ENCODE results near the gene HS3ST5. TPM values are rescaled to one million over a fixed set of nuclear protein-coding genes. Genes with fewer than 3 reads are reported as not detected.

The HS3ST5 gene
- polyA plus RNA-seq, 3 donors: not detected

GRCh38 chr6:114187563-114187962 is 155.3 kb downstream of the HS3ST5 start:
- Histone ChIP-seq H4K20me1 (ENCODE audit: insufficient read depth, low read length) (no peaks in the 10 kb centered on the region), H3K4me2 (replicated peaks; ENCODE audit: extremely low read depth, low read length, poor library complexity, severe bottlenecking) (no peak overlapping the region), H2AFZ (ENCODE audit: insufficient read depth, low read depth, low read length, poor library complexity, severe bottlenecking) (no peak overlapping the region), H3K9ac (ENCODE audit: insufficient read depth, low read length, poor library complexity, severe bottlenecking) (no peak overlapping the region), H3K9me3 (replicated peaks in 1 of 2; ENCODE audit: control insufficient read depth in 1 of 2, insufficient read depth in 1 of 2, low read length in 2 of 2) (no peaks in the 10 kb centered on the region), H3K27ac (ENCODE audit: low read depth in 1 of 2, low read length in 2 of 2) (no peak overlapping the region), H3K36me3 (replicated peaks in 1 of 2; ENCODE audit: control insufficient read depth in 1 of 2, insufficient read depth in 2 of 2, low read length in 2 of 2) (no peaks in the 10 kb centered on the region), H3K4me1 (ENCODE audit: control insufficient read depth in 1 of 2, insufficient read depth in 2 of 2, low read length in 2 of 2) (no peaks in the 10 kb centered on the region), H3K27me3 (ENCODE audit: control insufficient read depth in 2 of 2, insufficient read depth in 2 of 2, low read length in 2 of 2) (no peaks in the 10 kb centered on the region), H3K4me3 (replicated peaks in 1 of 3; ENCODE audit: low read depth in 2 of 3, low read length in 3 of 3) (no peak overlapping the region), H3K79me2 (ENCODE audit: insufficient read depth, low read length) (no peaks in the 10 kb centered on the region)
- no peaks in the 10 kb centered on the region for H3K4me1 Mint-ChIP-seq
- no peak overlapping the region for H3K27ac Mint-ChIP-seq
- H3K36me3 Mint-ChIP-seq: no peaks in the 10 kb centered on the region
- intact Hi-C loops (cut with micrococcal nuclease): no loop called here
- no CpG with 5 or more reads among the region's 4 CpGs for WGBS (ENCODE audit: insufficient coverage)
- H3K27me3 Mint-ChIP-seq (ENCODE audit: low read depth in 3 of 3): no peaks in the 10 kb centered on the region
- H3K9me3 Mint-ChIP-seq: peaks cover 0 to 4% (median 0%) of the 10 kb centered on the region in 7 donors
- TF ChIP-seq CTCF (IDR thresholded peaks at IDR 0.05): no peak
- DNase-seq: no peak
- H3K4me3 Mint-ChIP-seq: no peak overlapping the region

- no peaks in the 10 kb centered on the region for H3K4me1 ChIP-seq (ENCODE audit: control insufficient read depth in 1 of 2, insufficient read depth in 2 of 2, low read length in 2 of 2)
- H3K27ac Mint-ChIP-seq: no peak overlapping the region
- TF ChIP-seq CTCF (IDR thresholded peaks at IDR 0.05): no peak
- no peak overlapping the region for H3K4me2 ChIP-seq (replicated peaks; ENCODE audit: extremely low read depth, low read length, poor library complexity, severe bottlenecking)
- no peaks in the 10 kb centered on the region for H3K4me1 Mint-ChIP-seq
- intact Hi-C loops (cut with micrococcal nuclease): no loop called here
- H3K9me3 ChIP-seq (replicated peaks in 1 of 2; ENCODE audit: control insufficient read depth in 1 of 2, insufficient read depth in 1 of 2, low read length in 2 of 2): no peaks in the 10 kb centered on the region
- no peaks in the 10 kb centered on the region for H4K20me1 ChIP-seq (ENCODE audit: insufficient read depth, low read length)
- H3K9ac ChIP-seq (ENCODE audit: insufficient read depth, low read length, poor library complexity, severe bottlenecking): no peak overlapping the region
- peaks cover 0 to 2% (median 0%) of the 10 kb centered on the region in 3 donors for H3K27me3 Mint-ChIP-seq (ENCODE audit: low read depth in 3 of 3)
- no peak for DNase-seq
- no peaks in the 10 kb centered on the region for H3K36me3 ChIP-seq (replicated peaks in 1 of 2; ENCODE audit: control insufficient read depth in 1 of 2, insufficient read depth in 2 of 2, low read length in 2 of 2)
- H3K79me2 ChIP-seq (ENCODE audit: insufficient read depth, low read length): no peaks in the 10 kb centered on the region
- peaks cover 0 to 13% (median 3%) of the 10 kb centered on the region in 7 donors for H3K9me3 Mint-ChIP-seq
- H3K4me3 Mint-ChIP-seq: no peak overlapping the region
- H3K27ac ChIP-seq (ENCODE audit: low read depth in 1 of 2, low read length in 2 of 2): no peak overlapping the region
- H3K27me3 ChIP-seq (ENCODE audit: control insufficient read depth in 2 of 2, insufficient read depth in 2 of 2, low read length in 2 of 2): no peaks in the 10 kb centered on the region
- no peaks in the 10 kb centered on the region for H3K36me3 Mint-ChIP-seq
- no peak overlapping the region for H2AFZ ChIP-seq (ENCODE audit: insufficient read depth, low read depth, low read length, poor library complexity, severe bottlenecking)
- no peak overlapping the region for H3K4me3 ChIP-seq (replicated peaks in 1 of 3; ENCODE audit: low read depth in 2 of 3, low read length in 3 of 3)
- WGBS (ENCODE audit: insufficient coverage): no CpG with 5 or more reads among the region's 3 CpGs
Observed at GRCh38 chr6:114181664-114182063, 161.2 kb downstream of the HS3ST5 start.
